Measurements from ENCODE around the gene CCDC32.

The CCDC32 gene

DNA sequence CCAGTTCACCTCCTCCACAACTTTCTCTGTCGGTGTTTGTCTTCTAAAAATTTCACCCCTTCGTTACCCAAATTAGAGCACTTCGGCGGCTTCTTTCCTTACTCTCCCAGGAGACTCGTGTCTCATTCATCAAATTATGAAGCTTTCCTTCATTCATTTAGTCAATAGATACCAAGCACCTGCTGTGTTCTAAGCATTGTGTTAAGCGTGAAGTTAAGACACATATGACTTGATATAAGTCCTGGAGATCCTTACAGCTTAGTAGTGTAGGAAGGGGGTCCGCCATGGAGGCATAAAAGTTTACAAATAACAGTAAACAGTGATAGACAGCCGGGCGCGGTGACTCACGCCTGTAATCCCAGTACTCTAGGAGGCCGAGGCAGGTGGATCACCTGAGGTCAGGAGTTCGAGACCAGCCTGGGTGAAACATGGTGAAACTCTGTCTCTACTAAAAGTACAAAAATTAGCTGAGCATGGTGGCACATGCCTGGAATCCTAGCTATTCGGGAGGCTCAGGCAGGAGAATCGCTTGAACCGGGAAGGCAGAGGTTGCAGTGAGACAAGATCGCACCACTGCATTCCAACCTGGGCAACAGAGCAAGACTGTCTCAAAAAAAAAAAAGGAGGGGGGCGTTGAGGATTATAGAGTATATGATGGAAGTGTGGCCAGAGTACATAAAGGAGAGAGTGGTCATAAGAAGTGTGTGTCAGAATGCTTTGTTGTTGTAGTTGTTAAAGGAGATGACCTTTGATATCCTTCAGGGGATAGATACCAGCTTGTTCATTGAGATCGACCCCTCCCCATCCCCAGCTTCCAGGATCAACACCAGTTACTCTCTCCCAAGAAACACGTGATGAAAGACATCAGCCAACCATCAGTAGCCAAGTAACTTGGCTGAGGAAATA is 744 bp upstream of the CCDC32 start:
- no peak for DNase-seq

DNA sequence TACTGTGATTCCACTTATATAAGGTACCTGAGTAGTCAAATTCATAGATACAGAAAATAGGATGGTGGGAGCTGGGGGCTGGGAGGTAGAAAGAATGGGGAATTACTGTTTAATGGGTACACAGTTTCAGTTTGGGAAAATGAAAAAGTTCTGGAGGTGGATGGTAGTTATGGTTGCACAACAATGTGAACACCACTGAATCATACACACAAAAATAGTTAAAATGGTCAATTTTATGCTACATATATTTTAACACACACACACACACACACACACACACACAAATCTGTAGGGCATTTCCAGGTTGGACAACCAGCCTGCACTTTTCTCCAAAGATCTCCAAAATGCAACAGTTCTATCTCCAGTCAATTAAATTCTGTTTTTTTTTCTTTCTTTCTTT is 1.4 kb downstream of the CCDC32 start:
- no peak for DNase-seq

DNA sequence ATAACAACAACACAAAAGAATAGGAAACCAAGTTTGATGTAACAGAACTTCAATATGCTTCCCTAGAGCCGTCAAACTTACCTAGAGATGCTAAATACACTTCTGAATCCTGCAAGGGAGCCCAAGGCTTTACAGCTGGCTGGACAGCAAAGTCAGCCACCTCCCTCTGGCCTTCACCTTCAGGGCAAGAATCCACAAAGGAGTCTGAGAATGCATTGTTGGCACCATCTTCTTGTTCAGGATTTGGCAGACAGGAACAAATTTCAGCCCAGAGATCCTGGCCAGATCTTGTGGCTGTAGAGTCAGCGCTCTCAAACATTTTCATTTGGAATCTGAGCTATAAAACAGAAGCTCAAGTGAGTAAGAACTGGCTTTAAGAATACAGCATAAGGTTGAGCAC is 2.2 kb downstream of the CCDC32 start:
- no peak for DNase-seq

DNA sequence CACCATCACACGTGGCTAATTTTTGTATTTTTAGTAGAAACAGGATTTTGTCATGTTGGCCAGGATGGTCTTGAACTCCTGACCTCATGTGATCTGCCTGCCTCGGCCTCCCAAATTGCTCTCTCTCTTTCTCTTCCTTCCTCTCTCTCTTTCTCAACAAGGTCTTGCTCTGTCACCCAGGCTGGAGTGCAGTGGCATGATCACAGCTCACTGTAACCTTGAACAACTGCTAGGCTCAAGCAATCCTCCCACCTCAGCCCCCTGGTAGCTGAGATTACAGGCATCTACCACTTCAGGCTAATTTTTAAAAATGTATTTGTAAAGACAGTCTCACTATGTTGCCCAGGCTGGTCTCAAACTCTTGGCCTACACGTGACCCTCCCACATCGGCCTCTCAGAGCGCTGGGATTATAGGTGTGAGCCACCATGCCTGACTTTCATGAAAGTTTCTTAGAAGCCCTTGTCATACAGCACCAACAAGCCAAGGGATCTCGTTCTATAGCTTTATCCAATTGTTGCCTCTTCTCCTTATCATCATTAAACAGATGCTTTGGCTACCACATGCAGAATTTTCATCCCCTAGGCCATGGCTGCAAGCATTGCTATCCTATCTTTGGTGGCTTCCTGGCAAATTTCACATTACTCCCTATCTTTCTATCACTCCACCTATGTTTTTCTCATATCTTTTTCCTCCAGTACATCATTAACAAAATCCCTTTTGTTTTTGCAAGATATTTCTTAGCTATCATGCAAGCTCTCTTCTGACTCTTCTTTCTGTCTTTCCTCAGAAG is 5.7 kb downstream of the CCDC32 start:
- no peak for DNase-seq

- no peak for DNase-seq
Measured at GRCh38 chr15:40555876-40556275, 9.0 kb downstream of the CCDC32 start.

- DNase-seq = no peak
Measured at GRCh38 chr15:40554161-40554525, 10.7 kb downstream of the CCDC32 start.

- DNase-seq = no peak
Measured at GRCh38 chr15:40550341-40551037, 14.4 kb downstream of the CCDC32 start.

- no peak for DNase-seq
Measured at GRCh38 chr15:40549894-40550293, 14.9 kb downstream of the CCDC32 start.

GRCh38 chr15:40548610-40549009 is 16.2 kb downstream of the CCDC32 start:
- no peak for DNase-seq

DNA sequence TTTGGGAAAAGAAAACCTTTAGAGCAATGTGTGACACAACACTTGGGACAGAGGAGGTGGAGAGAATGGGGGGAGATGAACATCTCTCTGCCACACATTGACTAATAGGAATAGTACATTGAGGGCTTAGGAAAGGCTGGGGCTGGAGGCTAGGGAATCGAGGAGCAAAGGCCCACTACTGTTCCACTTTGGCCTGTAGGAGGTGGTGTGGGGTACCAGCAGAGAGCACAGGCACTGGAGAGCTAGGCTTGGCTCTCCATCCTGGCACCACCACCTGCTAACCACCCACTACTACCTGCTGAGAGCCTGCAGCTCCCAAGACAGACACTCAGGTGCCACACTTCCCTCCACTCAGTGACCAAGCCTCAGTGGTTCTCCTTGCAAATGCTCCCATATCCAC is 19.4 kb downstream of the CCDC32 start:
- no peak for DNase-seq

DNA sequence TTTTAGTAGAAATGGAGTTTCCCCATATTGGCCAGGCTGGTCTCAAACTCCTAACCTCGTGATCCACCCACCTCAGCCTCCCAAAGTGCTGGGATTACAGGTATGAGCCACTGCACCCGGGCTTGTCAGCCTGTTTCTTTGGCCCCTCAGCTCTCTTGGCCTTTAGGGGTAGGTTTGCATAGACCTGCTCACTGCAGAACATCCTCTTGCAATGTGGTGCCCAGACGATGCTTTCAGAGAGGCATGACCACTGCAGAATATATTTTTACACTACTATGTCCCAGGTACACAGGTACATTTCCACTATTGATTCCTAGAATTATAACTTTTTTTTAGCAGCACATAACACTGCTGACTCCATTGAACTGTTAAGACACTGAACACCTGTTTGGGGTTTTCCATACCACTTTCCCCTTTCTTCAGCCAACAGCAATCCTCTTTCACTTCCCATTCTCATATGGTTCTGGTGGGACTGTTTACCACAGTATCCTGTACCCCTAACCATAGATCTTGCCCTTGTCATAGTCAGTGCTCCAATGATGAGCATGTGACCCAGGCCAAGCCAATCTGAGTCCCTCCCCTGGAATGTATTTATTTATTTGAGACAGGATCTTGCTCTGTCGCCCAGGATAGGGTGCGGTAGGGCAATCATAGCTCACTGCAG is 21.1 kb downstream of the CCDC32 start:
- no peak for DNase-seq

GRCh38 chr15:40543082-40543481 is 21.8 kb downstream of the CCDC32 start:
- no peak for DNase-seq

GRCh38 chr15:40538976-40539375 is 25.9 kb downstream of the CCDC32 start:
- no peak for DNase-seq

GRCh38 chr15:40536501-40536900 is 28.3 kb downstream of the CCDC32 start:
- no peak for DNase-seq

DNA sequence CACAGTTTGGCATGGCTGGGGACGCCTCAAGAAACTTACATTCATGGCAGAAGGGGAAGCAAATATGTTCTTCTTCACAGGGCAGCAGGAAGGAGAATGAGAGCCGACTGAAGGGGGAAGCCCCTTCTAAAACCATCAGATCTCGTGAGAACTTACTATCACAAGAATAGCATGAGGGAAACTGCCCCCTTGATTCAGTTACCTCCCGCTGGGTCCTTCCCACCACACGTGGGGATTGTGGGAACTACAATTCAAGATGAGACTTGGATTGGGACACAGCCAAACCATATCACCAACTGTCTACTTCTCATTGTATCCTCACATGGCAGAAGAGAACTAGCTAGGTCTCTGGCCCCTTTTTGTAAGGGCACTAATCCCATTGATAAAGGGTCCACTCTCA is 30.5 kb downstream of the CCDC32 start:
- DNase-seq = no peak

DNA sequence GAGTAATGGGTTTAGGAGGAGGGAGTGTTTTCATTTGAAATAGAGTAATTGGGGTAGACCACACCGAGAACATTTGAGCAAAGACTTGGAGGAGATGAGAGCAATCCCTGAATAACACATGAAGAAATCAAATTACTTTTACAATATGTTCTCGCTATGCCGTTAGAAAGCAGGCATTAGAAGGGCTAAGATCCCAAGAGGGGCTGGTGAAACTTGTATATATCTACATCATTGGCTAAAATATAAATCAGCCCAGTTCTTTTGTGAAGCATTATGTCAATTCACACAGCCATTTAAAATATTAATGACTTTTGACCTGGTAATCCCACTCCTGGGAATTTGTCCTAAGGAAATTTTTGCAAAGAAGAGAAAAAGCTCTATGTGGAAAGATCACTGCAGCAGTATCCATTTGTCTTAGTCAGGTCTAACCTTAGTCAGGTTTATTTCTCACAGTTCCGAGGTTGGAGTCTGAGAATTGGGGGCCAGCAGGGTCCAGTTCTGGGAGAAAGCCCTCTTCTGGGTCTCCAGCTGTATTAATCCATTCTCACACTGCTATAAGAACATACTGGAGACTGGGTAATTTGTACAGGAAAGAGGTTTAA is 31.0 kb downstream of the CCDC32 start:
- DNase-seq = no peak

DNA sequence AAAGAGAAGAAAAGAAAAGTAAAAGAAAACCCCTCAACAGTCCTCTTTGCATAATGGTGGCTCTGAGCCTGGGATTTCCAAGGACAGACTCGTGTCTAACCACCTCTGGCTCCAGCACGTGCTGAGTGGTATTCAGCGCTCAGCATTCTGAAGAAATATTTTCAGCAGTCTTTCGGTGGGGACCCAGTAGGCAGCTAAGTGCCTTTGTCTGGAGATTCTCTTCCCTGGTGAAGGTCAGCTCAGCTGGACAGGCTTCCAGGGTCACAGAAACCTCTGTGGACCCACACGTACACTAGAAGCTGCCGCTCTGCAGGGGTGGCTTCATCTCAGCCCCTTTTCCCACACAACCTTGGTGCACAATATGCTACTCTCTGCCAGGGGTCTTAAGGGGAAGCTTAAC is 36.0 kb downstream of the CCDC32 start:
- no peak for DNase-seq

GRCh38 chr15:40525855-40526254 is 39.0 kb downstream of the CCDC32 start:
- no peak for DNase-seq

DNA sequence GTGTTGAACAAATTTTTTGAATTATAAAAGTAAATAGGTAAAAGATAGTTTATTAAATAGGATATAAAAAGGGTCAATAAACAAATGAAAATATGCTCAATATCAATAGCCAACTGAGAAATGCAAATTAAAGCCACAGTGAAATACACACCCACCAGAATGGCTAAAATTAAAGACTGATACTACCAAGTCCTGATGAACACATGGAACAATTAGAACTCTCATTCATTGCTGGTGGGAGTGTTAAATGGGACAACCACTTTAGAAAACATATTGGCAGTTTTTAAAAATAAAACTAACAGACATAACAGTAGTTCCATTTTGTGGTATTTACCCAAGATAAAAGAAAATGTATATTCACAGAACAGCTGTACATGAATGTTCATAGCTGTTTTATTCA is 41.2 kb downstream of the CCDC32 start:
- DNase-seq = no peak

DNA sequence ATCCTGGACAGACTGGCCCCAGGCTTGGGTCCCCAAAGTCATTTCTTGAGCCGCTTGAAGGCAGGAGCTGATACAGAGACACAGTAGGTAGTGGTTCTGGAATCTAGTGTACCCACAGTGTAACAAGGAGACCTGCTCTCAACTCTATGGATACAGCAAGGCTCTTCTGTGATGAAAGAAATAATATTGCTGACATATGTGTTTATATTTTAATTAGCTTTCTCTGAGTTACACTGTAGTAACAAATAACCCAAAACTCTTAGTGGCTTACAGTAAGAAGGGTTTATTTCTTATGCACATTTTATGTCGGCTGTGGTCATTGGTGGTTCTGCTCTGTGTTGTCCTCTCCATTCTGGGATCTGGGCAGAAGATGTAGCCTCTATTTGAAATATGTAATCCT is 48.5 kb downstream of the CCDC32 start:
- no peak for DNase-seq

GRCh38 chr15:40513609-40514008 is 51.2 kb downstream of the CCDC32 start:
- DNase-seq = no peak

DNA sequence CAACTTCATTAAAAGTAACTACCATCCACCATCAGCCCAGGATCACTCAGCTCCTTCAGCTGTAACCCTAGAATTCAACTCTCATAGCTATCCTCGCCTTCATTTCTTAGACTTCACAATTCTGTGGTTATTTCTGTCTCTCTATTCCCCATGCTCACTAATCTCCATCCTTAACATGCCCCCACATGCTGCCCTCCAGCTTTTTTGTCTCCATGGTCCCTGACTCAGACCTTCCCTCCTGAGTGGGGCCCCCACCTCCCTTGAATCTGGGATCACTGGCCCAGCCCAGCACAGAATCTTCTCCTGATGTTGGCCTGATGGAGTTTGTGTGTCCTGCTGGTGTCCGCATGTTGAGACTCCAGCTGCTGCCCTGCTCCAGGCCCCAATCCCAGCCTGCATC is 52.4 kb downstream of the CCDC32 start:
- no peak for DNase-seq

Measured in activated CD4-positive, alpha-beta T cell treated with anti-CD3 and anti-CD28 coated beads, Interleukin-2, Interleukin-6, amounts not matched to agents 100 ng/mL and 50 ng/mL, durations not matched to agents 16 hours and 8 hours (primary cell).